GM12878 (cell line): Measurements from ENCODE around the gene MYBPC1. TPM values are rescaled to one million over a fixed set of nuclear protein-coding genes. Genes with fewer than 3 reads are reported as not detected.

Experiments used
- ATAC-seq: fragments of 200-7000 bp; cut with Tn5 transposase; 3 replicates; pipeline ENCODE4 v1.9.1; 2020; ENCODE audit warnings: mild to moderate bottlenecking, moderate library complexity
- BruUV-seq: library from RNA; stranded (reverse); fragments of 400-500 nt; replicated peaks from 2 replicates; lab custom pipeline; 2021; lab: Mats Ljungman, UMichigan
- CTCF ChIA-PET: fragments of 300-600 bp; sonication (Branson Sonifier 250); formaldehyde crosslinking; extraction: SDS; loops from one replicate; lab custom pipeline; 2021; ENCODE audit warnings: inconsistent platforms; lab: Yijun Ruan, JAX
- POLR2A ChIA-PET: fragments of 350-600 bp; formaldehyde crosslinking; extraction: SDS; loops from one replicate; lab custom pipeline; 2021; ENCODE audit warnings: inconsistent platforms; lab: Charles Lee
- RAD21 ChIA-PET: fragments of 300-600 bp; sonication (Branson Sonifier 250); formaldehyde crosslinking; loops from one replicate; lab custom pipeline; 2023; ENCODE audit warnings: antibody characterized with exemption; ENCODE audit not compliant: unreplicated experiment; lab: Charles Lee
- SMC1A ChIA-PET: fragments of 300-600 bp; sonication (Branson Sonifier 250); formaldehyde crosslinking; loops from one replicate; lab custom pipeline; 2023; ENCODE audit not compliant: unreplicated experiment, uncharacterized antibody; lab: Charles Lee
- DNase-seq: peaks from one replicate; pipeline ENCODE4 v3.0.0-alpha.2; 2011; ENCODE audit warnings: low read depth, low spot score
- FAIRE-seq: peaks from 3 replicates; lab custom pipeline; 2011; peaks lifted over from hg19 to GRCh38; lab: Jason Lieb, UNC
- H2AFZ ChIP-seq: 2 replicates; pipeline ENCODE4 v1.6.0; 2011; ENCODE audit warnings: low read depth, low read length, control low read depth; ENCODE audit not compliant: control insufficient read depth
- H3K27ac ChIP-seq: 2 replicates; pipeline ENCODE4 v1.5.1; 2011; ENCODE audit warnings: control low read depth; ENCODE audit not compliant: control insufficient read depth, insufficient read depth
- H3K27me3 ChIP-seq, 2 experiments: replicated peaks in 1 of 2; 2 replicates each; pipeline versions ENCODE4 v1.6.0 to v1.6.1; 2011; ENCODE audit warnings: low read length in 1 of 2; ENCODE audit not compliant: control insufficient read depth in 2 of 2, insufficient read depth in 2 of 2
- H3K36me3 ChIP-seq, 2 experiments: 2 replicates each; pipeline ENCODE4 v1.5.1; 2011; ENCODE audit warnings: low read length in 1 of 2; ENCODE audit not compliant: control insufficient read depth in 2 of 2, insufficient read depth in 2 of 2
- H3K4me1 ChIP-seq: 2 replicates; pipeline ENCODE4 v1.6.1; 2011; ENCODE audit warnings: mild to moderate bottlenecking, low read length, moderate library complexity, mixed read lengths; ENCODE audit not compliant: control insufficient read depth, insufficient read depth
- H3K4me2 ChIP-seq: 2 replicates; pipeline ENCODE4 v1.6.0; 2011; ENCODE audit warnings: control low read depth; ENCODE audit not compliant: control insufficient read depth, insufficient read depth
- H3K4me3 ChIP-seq: fragments of 200-600 bp; sonication (generic); 2 replicates; pipeline ENCODE4 v1.5.1; 2016
- H3K79me2 ChIP-seq: 2 replicates; pipeline ENCODE4 v1.6.0; 2011; ENCODE audit warnings: low read length; ENCODE audit not compliant: control insufficient read depth, insufficient read depth
- H3K9ac ChIP-seq: 2 replicates; pipeline ENCODE4 v1.8.0; 2011; ENCODE audit warnings: low read length, control low read depth, mixed read lengths; ENCODE audit not compliant: control insufficient read depth, insufficient read depth
- H3K9me3 ChIP-seq: replicated peaks from 3 replicates; pipeline ENCODE4 v1.5.1; 2011; ENCODE audit warnings: mild to moderate bottlenecking, low read length; ENCODE audit not compliant: control insufficient read depth, insufficient read depth
- H4K20me1 ChIP-seq: 2 replicates; pipeline ENCODE4 v1.6.0; 2011; ENCODE audit not compliant: control insufficient read depth, insufficient read depth
- IRF3 ChIP-seq: fragments of 450-650 bp; IDR thresholded peaks from 2 replicates; pipeline ENCODE4 v1.6.1; 2014; ENCODE audit warnings: mild to moderate bottlenecking
- RFX5 ChIP-seq: IDR thresholded peaks from 2 replicates; pipeline ENCODE4 v1.6.1; 2011; ENCODE audit warnings: low read depth, low read length, improper control_type of control experiment
- SREBF1 ChIP-seq: IDR thresholded peaks from 2 replicates; pipeline ENCODE4 v1.6.1; 2012; ENCODE audit warnings: mild to moderate bottlenecking, low read length
- SREBF2 ChIP-seq: IDR thresholded peaks from 2 replicates; pipeline ENCODE4 v1.6.1; 2012; ENCODE audit warnings: mild to moderate bottlenecking, low read length
- TCF3 ChIP-seq: IDR thresholded peaks from 2 replicates; pipeline ENCODE4 v1.6.1; 2012; ENCODE audit warnings: low read depth, mild to moderate bottlenecking, low read length, borderline replicate concordance; ENCODE audit not compliant: insufficient read depth
- WGBS: methylation state at CpG from one replicate; pipeline ENCODE4 v1.1.6; 2016; ENCODE audit warnings: low lambda C conversion rate; ENCODE audit not compliant: insufficient replicate concordance, insufficient coverage; ENCODE audit errors: missing lambda C conversion rate; 5-methylcytosine and 5-hydroxymethylcytosine counted together
- in situ Hi-C: fragments of 300-500 bp; cut with MboI; formaldehyde crosslinking; loops from 9 replicates; pipeline ENCODE4 v1.14.3; 2018; ENCODE audit warnings: mixed read lengths
- intact Hi-C: fragments of 100-400 bp; cut with micrococcal nuclease; formaldehyde crosslinking; loops from one replicate; pipeline ENCODE4 v1.14.2; 2022; ENCODE audit not compliant: unreplicated experiment
- polyA plus RNA-seq, 11 experiments: library from polyadenylated mRNA; depleted of rRNA in 4 of 11; unstranded in 6 of 11; stranded (reverse) in 5 of 11; fragments of >200 nt; fragmentation: Nextera tagmentation in 4 of 11; fragmentation: Illumina TruSeq in 1 of 11; extraction: Ambion mirVana in 4 of 11; extraction: Trizol in 1 of 11; gene quantifications; 1 replicate in 1 of 11; 2 replicates in 10 of 11; pipeline versions ENCODE4 v1.2.1 to v1.2.3, GENCODE V29; 2011 to 2016; ENCODE audit warnings: inconsistent platforms in 2 of 11, missing spikeins in 2 of 11, low read depth in 1 of 11
- total RNA-seq, 4 experiments: library from RNA; depleted of rRNA in 3 of 4; stranded (reverse); fragments of >200 nt in 3 of 4; fragmentation: Illumina TruSeq in 1 of 4; extraction: Trizol in 1 of 4; gene quantifications; 2 replicates each; pipeline versions ENCODE4 v1.2.1 to v1.2.3, GENCODE V29; 2013 to 2021

Gene MYBPC1
- total and polyA plus RNA-seq, 10 of the 15 experiments (the other 5 are each of a cell fraction or from before 2014, with no cell fraction given) = not detected

GRCh38 chr12:101654442-101654841, 59.7 kb downstream of the MYBPC1 start:
- no peak for ATAC-seq
- TF ChIP-seq SREBF2 = no peak
- Histone ChIP-seq H4K20me1 (no peaks in the 10 kb centered on the region), H3K36me3 (no peaks in the 10 kb centered on the region), H3K9ac (no peak overlapping the region), H3K27ac (no peak overlapping the region), H2AFZ (no peak overlapping the region), H3K4me2 (no peak overlapping the region), H3K4me1 (no peaks in the 10 kb centered on the region), H3K4me3 (no peak overlapping the region), H3K27me3 (no peaks in the 10 kb centered on the region), H3K9me3 (no peaks in the 10 kb centered on the region; the same call in 1 of the 3 replicates), H3K79me2 (no peaks in the 10 kb centered on the region)
- no TSS peak for BruUV-seq
- RAD21 ChIA-PET = no interaction called here
- intact Hi-C loops = no loop called here
- no peak for DNase-seq
- 47% methylated on average over 1 of the region's 1 CpG for WGBS
- SMC1A ChIA-PET = interaction anchor here (1.2 kb wide), 1 partner anchor 48 kb away, joined by 3 read pairs; no protein-coding TSS in a partner anchor
- POLR2A ChIA-PET = no interaction called here
- in situ Hi-C loops = no loop called here
- no peak for FAIRE-seq
- CTCF ChIA-PET = no interaction called here

- Histone ChIP-seq H3K9me3 (no peaks in the 10 kb centered on the region; the same call in 1 of the 3 replicates), H2AFZ (no peak overlapping the region), H3K4me3 (no peak overlapping the region), H4K20me1 (no peaks in the 10 kb centered on the region), H3K36me3 (no peaks in the 10 kb centered on the region), H3K4me2 (no peak overlapping the region), H3K79me2 (no peaks in the 10 kb centered on the region), H3K27me3 (no peaks in the 10 kb centered on the region), H3K4me1 (no peaks in the 10 kb centered on the region), H3K27ac (no peak overlapping the region), H3K9ac (no peak overlapping the region)
- RAD21 ChIA-PET = no interaction called here
- FAIRE-seq (no peak), DNase-seq (no peak), ATAC-seq (no peak)
- POLR2A ChIA-PET = no interaction called here
- in situ Hi-C loops (no loop called here), intact Hi-C loops (no loop called here)
- no TSS peak for BruUV-seq
- CTCF ChIA-PET = no interaction called here
- SMC1A ChIA-PET = interaction anchor here (1.2 kb wide), 1 partner anchor 49 kb away, joined by 3 read pairs; no protein-coding TSS in a partner anchor
- TF ChIP-seq SREBF1 = no peak
- no peak for TF ChIP-seq RFX5
- TF ChIP-seq IRF3 = no peak
- TF ChIP-seq TCF3 = no peak
- WGBS = 37% methylated on average over 2 of the region's 2 CpGs
Measured at GRCh38 chr12:101655393-101655792, 60.6 kb downstream of the MYBPC1 start.
